Smooth muscle cell (in vitro differentiated cells): ENCODE data around the gene STK39. TPM values are rescaled to one million over a fixed set of nuclear protein-coding genes. Genes with fewer than 3 reads are reported as not detected.

ENCODE experiments used
- DNase-seq: peaks from one replicate; lab custom pipeline; 2025; ENCODE audit not compliant: unreplicated experiment; lab: John Stamatoyannopoulos, UW
- H2AFZ ChIP-seq: fragments of 200-600 bp; sonication (generic); 2 replicates; pipeline ENCODE4 v1.6.0; 2016; ENCODE audit warnings: antibody characterized with exemption, low read depth, mild to moderate bottlenecking
- H3F3A ChIP-seq: fragments of 200-600 bp; sonication (generic); 2 replicates; pipeline ENCODE4 v1.6.0; 2017; ENCODE audit warnings: antibody characterized with exemption, low read depth
- H3K27ac ChIP-seq: fragments of 200-600 bp; sonication (generic); 2 replicates; pipeline ENCODE4 v1.5.1; 2016; ENCODE audit warnings: low read depth, mild to moderate bottlenecking
- H3K27me3 ChIP-seq: fragments of 200-600 bp; sonication (generic); 2 replicates; pipeline ENCODE4 v1.6.1; 2016; ENCODE audit warnings: low read depth, mild to moderate bottlenecking
- H3K36me3 ChIP-seq: fragments of 200-600 bp; sonication (generic); 2 replicates; pipeline ENCODE4 v1.5.1; 2016; ENCODE audit warnings: low read depth
- H3K4me1 ChIP-seq: fragments of 200-600 bp; sonication (generic); 2 replicates; pipeline ENCODE4 v1.5.1; 2016; ENCODE audit warnings: low read depth
- H3K4me2 ChIP-seq: fragments of 200-600 bp; sonication (generic); 2 replicates; pipeline ENCODE4 v1.6.0; 2016; ENCODE audit warnings: mild to moderate bottlenecking
- H3K4me3 ChIP-seq: fragments of 200-600 bp; sonication (generic); 2 replicates; pipeline ENCODE4 v1.5.1; 2016; ENCODE audit warnings: mild to moderate bottlenecking
- H3K79me2 ChIP-seq: fragments of 200-600 bp; sonication (generic); 2 replicates; pipeline ENCODE4 v1.6.0; 2016; ENCODE audit warnings: low read depth, mild to moderate bottlenecking
- H3K9ac ChIP-seq: fragments of 200-600 bp; sonication (generic); 2 replicates; pipeline ENCODE4 v1.6.0; 2016; ENCODE audit warnings: low read depth
- H3K9me3 ChIP-seq: fragments of 200-600 bp; sonication (generic); replicated peaks from 2 replicates; pipeline ENCODE4 v1.5.1; 2016; ENCODE audit warnings: low read depth
- H4K20me1 ChIP-seq: fragments of 200-600 bp; sonication (generic); 2 replicates; pipeline ENCODE4 v1.6.0; 2016; ENCODE audit warnings: low read depth
- CTCF ChIP-seq: fragments of 200-600 bp; sonication (generic); IDR thresholded peaks from 2 replicates; pipeline ENCODE4 v1.5.1; 2017; ENCODE audit warnings: borderline replicate concordance, mild to moderate bottlenecking, antibody characterized with exemption; ENCODE audit not compliant: insufficient read depth, poor library complexity, severe bottlenecking
- WGBS: methylation state at CpG from one replicate; pipeline ENCODE4 v1.1.7; 2016; ENCODE audit warnings: low lambda C conversion rate; 5-methylcytosine and 5-hydroxymethylcytosine counted together
- polyA plus RNA-seq: library from polyadenylated mRNA; unstranded; fragments of >200 nt; fragmentation: Nextera tagmentation; extraction: Ambion mirVana; gene quantifications from 2 replicates; pipeline ENCODE4 v1.2.1, GENCODE V29; 2016
- total RNA-seq: library from RNA; depleted of rRNA; stranded (reverse); fragments of >200 nt; gene quantifications from 2 replicates; pipeline ENCODE4 v1.2.3, GENCODE V29; 2014

STK39 gene
- total and polyA plus RNA-seq, 2 experiments from 2014 or later = 21.1 to 37.8 TPM

- no peak for DNase-seq
- Histone ChIP-seq H3K27me3 (no peaks in the 10 kb centered on the region), H3K4me1 (no peaks in the 10 kb centered on the region), H3K9ac (no peak overlapping the region), H3K36me3 (no peaks in the 10 kb centered on the region), H3K4me2 (no peak overlapping the region), H3F3A (no peaks in the 10 kb centered on the region), H4K20me1 (peaks cover under 1% of the 10 kb centered on the region), H3K79me2 (peaks cover 76% of the 10 kb centered on the region), H3K4me3 (no peak overlapping the region), H3K9me3 (no peaks in the 10 kb centered on the region), H3K27ac (no peak overlapping the region), H2AFZ (no peak overlapping the region)
- 97% methylated on average over 7 of the region's 7 CpGs for WGBS
- no peak for TF ChIP-seq CTCF
These were observed 15.7 kb downstream of the STK39 start for GRCh38 chr2:168231609-168232241.

GRCh38 chr2:168230389-168230788, 17.0 kb downstream of the STK39 start:
- Histone ChIP-seq H3K4me3 (no peak overlapping the region), H4K20me1 (peaks cover 14% of the 10 kb centered on the region), H3F3A (no peaks in the 10 kb centered on the region), H3K9ac (no peak overlapping the region), H3K27ac (no peak overlapping the region), H2AFZ (no peak overlapping the region), H3K4me1 (no peaks in the 10 kb centered on the region), H3K27me3 (no peaks in the 10 kb centered on the region), H3K79me2 (peaks cover 90% of the 10 kb centered on the region), H3K36me3 (no peaks in the 10 kb centered on the region), H3K4me2 (no peak overlapping the region), H3K9me3 (no peaks in the 10 kb centered on the region)
- TF ChIP-seq CTCF = no peak
- 97% methylated on average over 5 of the region's 5 CpGs for WGBS
- DNase-seq = no peak

GRCh38 chr2:168224346-168224745, 23.0 kb downstream of the STK39 start:
- Histone ChIP-seq H3K9me3 (no peaks in the 10 kb centered on the region), H3K79me2 (peaks cover 58% of the 10 kb centered on the region), H3K4me3 (no peak overlapping the region), H2AFZ (no peak overlapping the region), H3K4me1 (peaks cover 6% of the 10 kb centered on the region), H3K9ac (no peak overlapping the region), H3K27me3 (no peaks in the 10 kb centered on the region), H3K36me3 (no peaks in the 10 kb centered on the region), H3K27ac (no peak overlapping the region), H4K20me1 (peaks cover 63% of the 10 kb centered on the region), H3K4me2 (no peak overlapping the region), H3F3A (no peaks in the 10 kb centered on the region)
- DNase-seq = no peak
- WGBS = 90% methylated on average over 2 of the region's 2 CpGs
- no peak for TF ChIP-seq CTCF

GRCh38 chr2:168222088-168222487, 25.3 kb downstream of the STK39 start:
- no peak for DNase-seq
- no peaks in the 10 kb centered on the region for H3K9me3 ChIP-seq
- no peak overlapping the region for H2AFZ ChIP-seq
- H3K27me3 ChIP-seq = no peaks in the 10 kb centered on the region
- 52% methylated on average over 3 of the region's 3 CpGs for WGBS
- peaks cover 76% of the 10 kb centered on the region for H4K20me1 ChIP-seq
- H3K9ac ChIP-seq = no peak overlapping the region
- no peak overlapping the region for H3K4me3 ChIP-seq
- TF ChIP-seq CTCF = no peak
- H3K4me1 ChIP-seq = peaks cover 6% of the 10 kb centered on the region
- H3K4me2 ChIP-seq = no peak overlapping the region
- H3K79me2 ChIP-seq = peaks cover 44% of the 10 kb centered on the region
- no peaks in the 10 kb centered on the region for H3K36me3 ChIP-seq
- no peaks in the 10 kb centered on the region for H3F3A ChIP-seq
- H3K27ac ChIP-seq = no peak overlapping the region
